ENCODE results near the gene MEIS1.

MEIS1 gene

GRCh38 chr2:66443979-66444861 is 9.3 kb downstream of the MEIS1 start:
- H3K36me3 Mint-ChIP-seq (ENCODE audit: low read depth) = no peaks in the 10 kb centered on the region
- intact Hi-C loops (cut with micrococcal nuclease) = no loop called here

DNA sequence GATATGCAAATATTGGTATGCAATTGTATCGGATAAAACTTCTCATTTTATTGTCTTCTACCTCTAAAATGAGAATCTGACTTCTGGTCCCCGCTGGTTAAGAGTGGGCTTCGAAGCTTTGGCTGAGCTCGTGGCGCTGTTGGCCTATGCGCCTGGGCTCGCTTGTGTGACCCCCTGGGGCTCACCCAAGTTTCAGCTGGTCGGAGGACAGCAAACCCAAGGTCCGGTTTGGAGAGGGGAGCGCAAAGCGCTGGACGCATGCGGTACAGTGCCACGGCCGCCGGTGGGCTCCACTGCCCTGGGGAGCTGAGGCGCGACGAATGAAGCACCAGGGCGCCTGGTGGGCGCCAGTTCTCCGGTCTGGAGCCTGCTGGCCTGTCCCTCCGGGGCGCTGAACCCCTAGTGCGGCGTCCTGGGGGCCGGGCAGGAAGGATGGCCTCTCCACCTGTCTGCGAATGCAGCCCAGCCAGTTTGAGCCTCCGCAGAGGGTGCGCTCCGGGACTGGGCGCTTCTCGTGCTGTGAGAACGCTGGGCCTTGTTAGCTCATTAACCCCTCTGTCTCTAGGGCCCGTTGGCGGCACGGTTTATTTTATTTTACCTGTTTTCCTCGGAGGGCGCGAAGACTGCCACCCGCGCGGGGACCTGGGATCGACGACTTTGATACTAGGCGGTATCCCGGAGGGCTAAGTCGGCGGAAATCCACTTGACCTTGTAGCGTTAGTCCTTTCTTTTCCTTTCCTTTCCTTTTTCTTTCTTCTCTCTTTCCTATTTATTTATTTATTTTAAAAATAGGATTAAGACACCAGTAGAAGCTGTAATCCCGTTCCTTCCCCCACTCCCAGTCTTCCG is 10.4 kb downstream of the MEIS1 start:
- intact Hi-C loops (cut with micrococcal nuclease) = no loop called here
- no peaks in the 10 kb centered on the region for H3K9me3 Mint-ChIP-seq
- peaks cover 39% of the 10 kb centered on the region for H3K4me1 Mint-ChIP-seq (ENCODE audit: low read depth)
- H3K27me3 Mint-ChIP-seq = peaks cover 66% of the 10 kb centered on the region
- peak overlapping the region; percentile 62 for H3K4me3 Mint-ChIP-seq
- H3K36me3 Mint-ChIP-seq (ENCODE audit: low read depth) = no peaks in the 10 kb centered on the region
- H3K27ac Mint-ChIP-seq = no peak overlapping the region

More at GRCh38 chr2:66443979-66444861, 9.3 kb downstream of the MEIS1 start:
- Mint-ChIP-seq H3K27ac (no peak overlapping the region), H3K4me3 (no peak overlapping the region), H3K27me3 (peaks cover 77% of the 10 kb centered on the region), H3K4me1 (ENCODE audit: low read depth) (peaks cover 50% of the 10 kb centered on the region), H3K9me3 (no peaks in the 10 kb centered on the region)

DNA sequence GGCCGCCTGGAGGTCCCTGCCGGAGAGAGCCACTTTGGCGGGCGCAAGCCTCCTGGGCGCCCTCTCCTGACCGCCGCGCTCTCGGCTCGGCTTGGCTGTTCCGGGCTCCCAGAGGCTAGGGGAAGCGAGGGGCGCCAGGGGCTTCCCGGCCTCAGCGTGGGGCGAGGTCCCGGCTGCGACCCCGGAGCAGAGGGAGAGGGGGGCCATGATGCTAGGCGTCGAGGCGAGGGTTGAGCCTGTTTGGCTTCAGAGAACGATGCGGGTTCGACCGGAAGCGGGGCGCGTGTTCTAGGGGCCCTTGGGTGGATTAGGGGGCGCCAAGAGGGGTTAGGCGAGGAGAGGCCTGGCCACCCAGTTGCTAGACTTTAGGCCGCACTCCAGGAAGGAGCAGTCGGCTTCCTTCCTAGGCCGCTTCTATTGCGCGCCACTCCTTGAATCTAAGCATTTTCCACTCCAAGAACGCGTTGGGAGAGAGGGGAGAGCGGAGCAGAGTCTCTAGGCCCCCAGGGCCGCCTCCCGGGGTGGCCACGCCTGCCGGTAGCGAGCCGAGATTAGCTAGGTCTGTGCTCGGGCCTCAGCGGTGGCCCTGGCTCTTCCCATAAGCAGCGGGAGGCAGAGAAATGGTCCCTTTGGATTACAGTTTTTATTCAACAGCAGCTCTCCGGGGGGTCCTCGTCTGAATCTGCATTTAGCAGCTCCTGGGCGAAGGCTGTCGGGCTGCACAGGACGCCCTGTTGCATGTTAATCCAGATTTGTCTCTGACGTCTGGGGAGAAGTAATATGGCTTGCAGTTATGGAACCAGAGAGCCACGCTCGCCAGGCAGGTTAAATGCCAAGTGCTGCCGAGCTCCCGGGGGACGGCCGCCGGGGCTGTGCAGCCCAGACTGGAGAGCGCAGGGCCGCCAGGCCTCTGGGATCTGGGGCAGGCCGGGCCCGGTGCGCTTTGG is 11.3 kb downstream of the MEIS1 start:
- Mint-ChIP-seq H3K36me3 (ENCODE audit: low read depth) (no peaks in the 10 kb centered on the region), H3K4me3 (peak overlapping the region; percentile 62), H3K27ac (no peak overlapping the region), H3K4me1 (ENCODE audit: low read depth) (peaks cover 32% of the 10 kb centered on the region), H3K9me3 (no peaks in the 10 kb centered on the region), H3K27me3 (peaks cover 57% of the 10 kb centered on the region)
- intact Hi-C loops (cut with micrococcal nuclease) = no loop called here

- Mint-ChIP-seq H3K9me3 (no peaks in the 10 kb centered on the region), H3K27me3 (peaks cover 50% of the 10 kb centered on the region), H3K4me3 (no peak overlapping the region), H3K4me1 (ENCODE audit: low read depth) (peaks cover 32% of the 10 kb centered on the region), H3K27ac (no peak overlapping the region), H3K36me3 (ENCODE audit: low read depth) (no peaks in the 10 kb centered on the region)
- intact Hi-C loops (cut with micrococcal nuclease) = no loop called here
Measured at GRCh38 chr2:66446941-66447340, 12.0 kb downstream of the MEIS1 start.

DNA sequence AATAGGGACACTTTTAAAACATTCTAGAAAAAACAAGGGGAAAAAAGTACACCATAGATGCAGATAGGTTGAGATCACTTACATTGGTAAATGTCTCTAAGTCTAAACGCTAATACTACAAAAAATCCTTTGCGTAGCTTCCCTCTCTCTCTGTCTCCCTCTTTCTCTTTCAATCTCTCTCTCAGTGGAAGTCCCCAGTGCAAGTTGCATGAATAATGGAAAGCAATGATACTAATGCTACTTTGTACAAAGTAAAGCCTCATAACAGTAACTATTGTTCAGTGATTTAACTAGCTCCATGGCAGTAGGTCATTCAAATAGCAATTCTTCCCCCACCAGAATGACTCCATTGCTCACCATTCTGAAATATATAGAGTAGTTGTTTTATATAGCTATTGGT is 12.8 kb downstream of the MEIS1 start:
- H3K4me3 Mint-ChIP-seq = no peak overlapping the region
- no peaks in the 10 kb centered on the region for H3K9me3 Mint-ChIP-seq
- no peaks in the 10 kb centered on the region for H3K36me3 Mint-ChIP-seq (ENCODE audit: low read depth)
- peaks cover 46% of the 10 kb centered on the region for H3K27me3 Mint-ChIP-seq
- intact Hi-C loops (cut with micrococcal nuclease) = no loop called here
- peaks cover 32% of the 10 kb centered on the region for H3K4me1 Mint-ChIP-seq (ENCODE audit: low read depth)
- no peak overlapping the region for H3K27ac Mint-ChIP-seq

DNA sequence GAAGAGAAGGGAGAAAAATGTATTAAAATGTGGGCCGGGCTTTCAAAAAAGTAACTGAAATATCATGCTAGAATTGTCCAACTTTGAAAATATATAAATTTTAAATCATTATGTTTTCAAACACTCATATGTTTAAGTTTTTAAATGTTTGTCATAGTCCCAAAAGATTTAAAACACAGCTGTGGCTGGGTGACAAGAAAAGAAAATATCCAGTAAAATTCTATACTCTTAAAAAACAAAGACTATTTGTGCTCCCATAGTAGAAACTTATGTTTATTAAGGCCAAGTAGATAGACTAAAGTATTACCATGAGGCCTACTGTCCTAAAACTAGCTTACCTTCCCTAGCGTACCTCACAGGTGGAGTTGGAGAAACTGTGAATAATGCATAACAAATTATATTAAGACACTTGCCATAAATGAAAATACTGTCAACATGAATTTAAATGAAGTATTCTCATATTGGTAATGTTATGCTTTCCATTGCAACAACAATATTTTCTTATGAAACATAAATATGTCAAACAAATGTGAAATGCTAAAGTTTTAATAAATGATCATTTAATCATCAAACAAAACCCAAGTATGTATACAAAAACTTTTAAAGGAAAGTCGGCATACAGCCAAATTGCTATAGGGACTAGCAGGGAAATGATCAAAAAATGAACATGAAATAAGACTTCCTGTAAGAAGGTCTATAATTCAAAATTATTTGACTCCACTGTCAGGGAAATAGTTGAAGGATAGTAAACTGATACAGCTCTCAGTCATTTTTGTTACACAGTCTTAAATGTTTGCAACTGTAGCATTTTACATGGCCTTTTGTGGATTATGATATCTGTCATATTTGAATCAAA is 13.4 kb downstream of the MEIS1 start:
- no peaks in the 10 kb centered on the region for H3K36me3 Mint-ChIP-seq (ENCODE audit: low read depth)
- H3K4me3 Mint-ChIP-seq = no peak overlapping the region
- H3K9me3 Mint-ChIP-seq = no peaks in the 10 kb centered on the region
- no peak overlapping the region for H3K27ac Mint-ChIP-seq
- H3K4me1 Mint-ChIP-seq (ENCODE audit: low read depth) = peaks cover 32% of the 10 kb centered on the region
- intact Hi-C loops (cut with micrococcal nuclease) = no loop called here
- H3K27me3 Mint-ChIP-seq = peaks cover 42% of the 10 kb centered on the region

DNA sequence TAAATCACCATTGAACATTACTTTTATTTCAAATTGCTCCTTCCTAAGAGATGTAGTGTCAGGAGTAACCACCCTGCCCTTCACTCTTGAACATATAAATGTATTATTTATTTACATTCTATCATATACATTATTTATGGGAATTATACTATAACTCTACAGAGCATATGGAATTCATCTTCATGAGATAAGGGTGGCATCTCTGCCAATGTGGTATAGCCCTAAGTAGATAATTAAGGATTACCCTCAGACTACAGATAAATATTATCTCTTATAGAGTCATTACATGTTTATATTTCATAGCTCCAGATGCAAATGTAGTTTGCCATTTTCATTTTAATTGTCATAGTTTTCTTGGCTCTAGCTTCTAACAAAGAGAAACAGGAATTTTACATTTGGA is 17.3 kb downstream of the MEIS1 start:
- intact Hi-C loops (cut with micrococcal nuclease) = no loop called here
- H3K27ac Mint-ChIP-seq = no peak overlapping the region
- H3K4me1 Mint-ChIP-seq (ENCODE audit: low read depth) = no peaks in the 10 kb centered on the region

GRCh38 chr2:66452917-66453316 is 18.0 kb downstream of the MEIS1 start:
- peaks cover under 1% of the 10 kb centered on the region for H3K27me3 Mint-ChIP-seq
- H3K27ac Mint-ChIP-seq = no peak overlapping the region
- H3K4me3 Mint-ChIP-seq = no peak overlapping the region
- no peaks in the 10 kb centered on the region for H3K4me1 Mint-ChIP-seq (ENCODE audit: low read depth)
- intact Hi-C loops (cut with micrococcal nuclease) = no loop called here
- H3K9me3 Mint-ChIP-seq = no peaks in the 10 kb centered on the region
- no peaks in the 10 kb centered on the region for H3K36me3 Mint-ChIP-seq (ENCODE audit: low read depth)

More for the DNA sequence above, 17.3 kb downstream of the MEIS1 start:
- H3K9me3 Mint-ChIP-seq = no peaks in the 10 kb centered on the region
- peaks cover 7% of the 10 kb centered on the region for H3K27me3 Mint-ChIP-seq
- no peak overlapping the region for H3K4me3 Mint-ChIP-seq
- no peaks in the 10 kb centered on the region for H3K36me3 Mint-ChIP-seq (ENCODE audit: low read depth)

DNA sequence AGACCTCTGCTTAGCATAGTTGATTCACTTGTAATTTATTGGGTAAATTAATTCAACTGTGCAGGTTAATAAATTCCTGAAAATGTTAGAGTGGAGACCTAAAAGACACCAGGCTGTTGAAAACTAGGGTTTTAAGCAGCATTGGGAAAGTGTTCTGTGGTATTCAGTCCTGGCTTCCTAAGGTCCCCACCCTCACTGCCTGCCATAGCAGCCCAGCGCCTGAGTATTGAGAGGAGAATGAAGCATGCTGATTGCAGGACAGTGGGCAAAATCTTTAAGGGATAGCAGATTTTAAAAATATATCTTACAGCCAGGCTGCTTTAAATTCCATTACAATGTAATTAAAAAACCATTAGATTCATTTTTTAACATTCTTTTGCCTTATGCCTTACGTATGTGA is 20.6 kb downstream of the MEIS1 start:
- Mint-ChIP-seq H3K27ac (no peak overlapping the region), H3K9me3 (no peaks in the 10 kb centered on the region), H3K27me3 (no peaks in the 10 kb centered on the region), H3K4me3 (no peak overlapping the region), H3K4me1 (ENCODE audit: low read depth) (no peaks in the 10 kb centered on the region), H3K36me3 (ENCODE audit: low read depth) (no peaks in the 10 kb centered on the region)
- intact Hi-C loops (cut with micrococcal nuclease) = no loop called here

- H3K9me3 Mint-ChIP-seq = no peaks in the 10 kb centered on the region
- H3K27me3 Mint-ChIP-seq = no peaks in the 10 kb centered on the region
- no peaks in the 10 kb centered on the region for H3K4me1 Mint-ChIP-seq (ENCODE audit: low read depth)
- H3K36me3 Mint-ChIP-seq (ENCODE audit: low read depth) = no peaks in the 10 kb centered on the region
- no peak overlapping the region for H3K27ac Mint-ChIP-seq
- no peak overlapping the region for H3K4me3 Mint-ChIP-seq
- intact Hi-C loops (cut with micrococcal nuclease) = no loop called here
Measured at GRCh38 chr2:66456183-66457041, 21.5 kb downstream of the MEIS1 start.

DNA sequence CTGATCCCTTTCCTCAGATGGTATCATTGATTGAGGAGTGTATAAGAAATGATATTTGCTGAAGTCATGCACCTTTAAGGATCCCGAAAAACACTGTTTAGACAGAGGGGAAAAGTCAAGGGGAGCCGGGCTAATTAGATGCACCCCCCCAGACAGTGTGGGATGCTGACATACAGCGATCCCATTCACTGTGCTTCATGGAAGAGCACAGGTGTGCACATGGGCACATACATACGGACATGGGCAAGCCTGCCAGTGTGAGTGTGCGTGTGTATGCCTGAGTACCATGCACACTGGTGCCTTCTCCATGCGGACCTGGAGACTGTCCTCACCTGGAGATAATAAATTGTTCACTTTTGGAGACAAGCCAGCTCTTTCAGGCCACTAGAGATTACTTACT is 22.6 kb downstream of the MEIS1 start:
- no peak overlapping the region for H3K27ac Mint-ChIP-seq
- no peaks in the 10 kb centered on the region for H3K9me3 Mint-ChIP-seq
- intact Hi-C loops (cut with micrococcal nuclease) = no loop called here
- no peaks in the 10 kb centered on the region for H3K27me3 Mint-ChIP-seq
- no peaks in the 10 kb centered on the region for H3K36me3 Mint-ChIP-seq (ENCODE audit: low read depth)
- no peaks in the 10 kb centered on the region for H3K4me1 Mint-ChIP-seq (ENCODE audit: low read depth)
- H3K4me3 Mint-ChIP-seq = no peak overlapping the region

- intact Hi-C loops (cut with micrococcal nuclease) = no loop called here
- Mint-ChIP-seq H3K4me3 (no peak overlapping the region), H3K27ac (no peak overlapping the region), H3K9me3 (no peaks in the 10 kb centered on the region), H3K27me3 (no peaks in the 10 kb centered on the region), H3K36me3 (ENCODE audit: low read depth) (no peaks in the 10 kb centered on the region), H3K4me1 (ENCODE audit: low read depth) (no peaks in the 10 kb centered on the region)
Measured at GRCh38 chr2:66460031-66460430, 25.1 kb downstream of the MEIS1 start.

All from dendritic cell treated with granulocyte-macrophage colony-stimulating factor and Interleukin-4, amounts not matched to agents 40 ng/mL and 50 ng/mL, for 4 days (primary cell).